Panc1 (cell line): ENCODE data around the gene PALD1. TPM values are rescaled to one million over a fixed set of nuclear protein-coding genes. Genes with fewer than 3 reads are reported as not detected.
A peak's percentile ranks its signal among the peaks of the same experiment; 100 is the strongest.

ENCODE experiments used
- ATAC-seq: fragments of 200-7000 bp; cut with Tn5 transposase; 2 replicates; pipeline ENCODE4 v1.9.1; 2020; ENCODE audit warnings: mild to moderate bottlenecking, moderate library complexity
- BruUV-seq: library from RNA; stranded (reverse); fragments of 400-500 nt; replicated peaks from 2 replicates; lab custom pipeline; 2021; lab: Mats Ljungman, UMichigan
- CTCF ChIA-PET: fragments of 300-600 bp; sonication (Branson Sonifier 250); formaldehyde crosslinking; loops from one replicate; lab custom pipeline; 2022; ENCODE audit warnings: antibody characterized with exemption; lab: Charles Lee
- POLR2A ChIA-PET: fragments of 300-600 bp; sonication (Branson Sonifier 250); formaldehyde crosslinking; loops from one replicate; lab custom pipeline; 2022; ENCODE audit warnings: antibody characterized with exemption; lab: Charles Lee
- DNase-seq: peaks from one replicate; pipeline ENCODE4 v3.0.0-alpha.2; 2010; ENCODE audit warnings: low read depth, low spot score
- H3K27ac ChIP-seq: 2 replicates; pipeline ENCODE4 v1.5.1; 2011; ENCODE audit warnings: mild to moderate bottlenecking, low read length, inconsistent platforms
- H3K27me3 ChIP-seq: fragments of 200-500 bp; sonication (Bioruptor generic); 2 replicates; pipeline ENCODE4 v1.6.0; 2014; ENCODE audit warnings: low read length, inconsistent platforms; ENCODE audit not compliant: control insufficient read depth, insufficient read depth
- H3K36me3 ChIP-seq: fragments of 200-500 bp; sonication (Bioruptor generic); 2 replicates; pipeline ENCODE4 v1.5.1; 2014; ENCODE audit warnings: inconsistent platforms, mild to moderate bottlenecking, low read length, moderate library complexity; ENCODE audit not compliant: control insufficient read depth, insufficient read depth
- H3K4me1 ChIP-seq: 2 replicates; pipeline ENCODE4 v1.5.1; 2011; ENCODE audit warnings: inconsistent platforms, mild to moderate bottlenecking, low read length, moderate library complexity; ENCODE audit not compliant: control insufficient read depth, insufficient read depth
- H3K4me3 ChIP-seq, 2 experiments: 2 replicates each; pipeline ENCODE4 v1.5.1; 2011 to 2012; ENCODE audit warnings: low read depth in 2 of 2, low read length in 2 of 2, mild to moderate bottlenecking in 2 of 2, inconsistent platforms in 1 of 2, moderate library complexity in 1 of 2
- H3K9me3 ChIP-seq: fragments of 200-500 bp; sonication (Bioruptor generic); 2 replicates; pipeline ENCODE4 v1.5.1; 2014; ENCODE audit warnings: low read depth, mild to moderate bottlenecking, inconsistent platforms, low read length, moderate library complexity; ENCODE audit not compliant: control insufficient read depth, insufficient read depth
- POLR2AphosphoS5 ChIP-seq: IDR thresholded peaks from 2 replicates; pipeline ENCODE4 v1.6.1; 2012; ENCODE audit warnings: mild to moderate bottlenecking, low read depth, low read length, moderate library complexity
- SIN3A ChIP-seq: IDR thresholded peaks from 2 replicates; pipeline ENCODE4 v1.6.1; 2012; ENCODE audit warnings: low read depth, mild to moderate bottlenecking, low read length, moderate library complexity, borderline replicate concordance; ENCODE audit not compliant: insufficient read depth
- TCF7L2 ChIP-seq: IDR thresholded peaks from 2 replicates; pipeline ENCODE4 v1.6.1; 2011; ENCODE audit warnings: mild to moderate bottlenecking, low read depth, low read length, inconsistent platforms
- in situ Hi-C: cut with HindIII; loops from 2 replicates; pipeline ENCODE4 v1.10.0; 2016; ENCODE audit warnings: low sequenced_read_pairs, low pct_unique_long_range_greater_than_20kb
- intact Hi-C: fragments of 100-400 bp; cut with micrococcal nuclease; formaldehyde crosslinking; loops from one replicate; pipeline ENCODE4 v1.10.0; 2022; ENCODE audit not compliant: unreplicated experiment
- total RNA-seq: library from RNA; stranded (reverse); gene quantifications from one replicate; pipeline ENCODE4 v1.2.1, GENCODE V29; 2021; ENCODE audit not compliant: unreplicated experiment
- TF ChIP-seq, protein P1 (sequence below): fragments of 450-650 bp; IDR thresholded peaks from 2 replicates; pipeline ENCODE4 v1.5.1; 2017; ENCODE audit warnings: mild to moderate bottlenecking
- TF ChIP-seq, protein P2 (sequence below), 2 experiments: IDR thresholded peaks; 2 replicates each; pipeline ENCODE4 v1.6.1; 2011 to 2012; ENCODE audit warnings: low read depth in 2 of 2, control low read depth in 1 of 2, low read length in 1 of 2, mild to moderate bottlenecking in 1 of 2, moderate library complexity in 1 of 2; ENCODE audit not compliant: insufficient read depth in 1 of 2

Gene PALD1
- total RNA-seq, 1 experiment from 2014 or later: 3.0 TPM

DNA sequence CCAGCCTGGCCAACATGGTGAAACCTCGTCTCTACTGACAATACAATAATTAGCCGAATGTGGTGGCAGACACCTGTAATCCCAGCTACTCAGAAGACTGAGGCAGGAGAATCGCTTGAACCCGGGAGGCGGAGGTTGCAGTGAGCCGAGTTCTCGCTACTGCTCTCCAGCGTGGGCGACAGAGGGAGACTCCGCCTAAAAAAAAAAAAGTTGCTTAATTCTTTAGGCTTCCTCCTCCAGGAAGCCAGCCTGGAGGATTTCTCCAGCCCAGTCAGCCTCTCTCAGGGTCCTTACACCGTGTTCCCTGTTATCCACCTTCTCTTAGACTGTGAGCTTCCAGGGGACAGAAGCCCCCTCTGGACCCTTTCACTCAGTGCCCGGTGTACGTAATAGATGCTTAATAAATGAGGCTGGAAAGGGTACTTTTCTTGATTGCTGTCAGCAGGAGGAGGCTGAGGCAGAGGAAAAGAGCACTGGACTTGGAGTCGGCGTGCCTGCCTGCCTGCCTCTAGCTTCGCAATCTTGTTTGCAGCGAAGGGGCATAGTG is 20.7 kb upstream of the PALD1 start:
- in situ Hi-C loops (no loop called here), intact Hi-C loops (no loop called here)
- ChIA-PET POLR2A (interaction anchor here (0.7 kb wide), 1 partner anchor 961 kb away, joined by 4 read pairs; no protein-coding TSS in a partner anchor), CTCF (interaction anchor here (0.7 kb wide), 1 partner anchor 193 kb away, joined by 3 read pairs; no protein-coding TSS in a partner anchor)
- ATAC-seq (no peak), DNase-seq (no peak)
- no peak overlapping the region for H3K27ac ChIP-seq
- peak overlapping the region; percentile 28 to 44; a peak in 2 of 4 replicates for H3K4me3 ChIP-seq
- H3K27me3 ChIP-seq: no peaks in the 10 kb centered on the region
- TF ChIP-seq, protein P1, sequence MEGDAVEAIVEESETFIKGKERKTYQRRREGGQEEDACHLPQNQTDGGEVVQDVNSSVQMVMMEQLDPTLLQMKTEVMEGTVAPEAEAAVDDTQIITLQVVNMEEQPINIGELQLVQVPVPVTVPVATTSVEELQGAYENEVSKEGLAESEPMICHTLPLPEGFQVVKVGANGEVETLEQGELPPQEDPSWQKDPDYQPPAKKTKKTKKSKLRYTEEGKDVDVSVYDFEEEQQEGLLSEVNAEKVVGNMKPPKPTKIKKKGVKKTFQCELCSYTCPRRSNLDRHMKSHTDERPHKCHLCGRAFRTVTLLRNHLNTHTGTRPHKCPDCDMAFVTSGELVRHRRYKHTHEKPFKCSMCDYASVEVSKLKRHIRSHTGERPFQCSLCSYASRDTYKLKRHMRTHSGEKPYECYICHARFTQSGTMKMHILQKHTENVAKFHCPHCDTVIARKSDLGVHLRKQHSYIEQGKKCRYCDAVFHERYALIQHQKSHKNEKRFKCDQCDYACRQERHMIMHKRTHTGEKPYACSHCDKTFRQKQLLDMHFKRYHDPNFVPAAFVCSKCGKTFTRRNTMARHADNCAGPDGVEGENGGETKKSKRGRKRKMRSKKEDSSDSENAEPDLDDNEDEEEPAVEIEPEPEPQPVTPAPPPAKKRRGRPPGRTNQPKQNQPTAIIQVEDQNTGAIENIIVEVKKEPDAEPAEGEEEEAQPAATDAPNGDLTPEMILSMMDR: no peak
- TF ChIP-seq POLR2AphosphoS5: no peak
- no peak for TF ChIP-seq SIN3A
- no peak for TF ChIP-seq TCF7L2
- TF ChIP-seq, protein P2, sequence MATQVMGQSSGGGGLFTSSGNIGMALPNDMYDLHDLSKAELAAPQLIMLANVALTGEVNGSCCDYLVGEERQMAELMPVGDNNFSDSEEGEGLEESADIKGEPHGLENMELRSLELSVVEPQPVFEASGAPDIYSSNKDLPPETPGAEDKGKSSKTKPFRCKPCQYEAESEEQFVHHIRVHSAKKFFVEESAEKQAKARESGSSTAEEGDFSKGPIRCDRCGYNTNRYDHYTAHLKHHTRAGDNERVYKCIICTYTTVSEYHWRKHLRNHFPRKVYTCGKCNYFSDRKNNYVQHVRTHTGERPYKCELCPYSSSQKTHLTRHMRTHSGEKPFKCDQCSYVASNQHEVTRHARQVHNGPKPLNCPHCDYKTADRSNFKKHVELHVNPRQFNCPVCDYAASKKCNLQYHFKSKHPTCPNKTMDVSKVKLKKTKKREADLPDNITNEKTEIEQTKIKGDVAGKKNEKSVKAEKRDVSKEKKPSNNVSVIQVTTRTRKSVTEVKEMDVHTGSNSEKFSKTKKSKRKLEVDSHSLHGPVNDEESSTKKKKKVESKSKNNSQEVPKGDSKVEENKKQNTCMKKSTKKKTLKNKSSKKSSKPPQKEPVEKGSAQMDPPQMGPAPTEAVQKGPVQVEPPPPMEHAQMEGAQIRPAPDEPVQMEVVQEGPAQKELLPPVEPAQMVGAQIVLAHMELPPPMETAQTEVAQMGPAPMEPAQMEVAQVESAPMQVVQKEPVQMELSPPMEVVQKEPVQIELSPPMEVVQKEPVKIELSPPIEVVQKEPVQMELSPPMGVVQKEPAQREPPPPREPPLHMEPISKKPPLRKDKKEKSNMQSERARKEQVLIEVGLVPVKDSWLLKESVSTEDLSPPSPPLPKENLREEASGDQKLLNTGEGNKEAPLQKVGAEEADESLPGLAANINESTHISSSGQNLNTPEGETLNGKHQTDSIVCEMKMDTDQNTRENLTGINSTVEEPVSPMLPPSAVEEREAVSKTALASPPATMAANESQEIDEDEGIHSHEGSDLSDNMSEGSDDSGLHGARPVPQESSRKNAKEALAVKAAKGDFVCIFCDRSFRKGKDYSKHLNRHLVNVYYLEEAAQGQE (IDR thresholded peaks at IDR 0.05; ENCODE audit: insufficient read depth in 1 of 2, low read depth in 2 of 2, low read length in 1 of 2): no peak
- no peaks in the 10 kb centered on the region for H3K36me3 ChIP-seq
- no TSS peak for BruUV-seq
- peaks cover 6% of the 10 kb centered on the region for H3K4me1 ChIP-seq
- H3K9me3 ChIP-seq: no peaks in the 10 kb centered on the region

DNA sequence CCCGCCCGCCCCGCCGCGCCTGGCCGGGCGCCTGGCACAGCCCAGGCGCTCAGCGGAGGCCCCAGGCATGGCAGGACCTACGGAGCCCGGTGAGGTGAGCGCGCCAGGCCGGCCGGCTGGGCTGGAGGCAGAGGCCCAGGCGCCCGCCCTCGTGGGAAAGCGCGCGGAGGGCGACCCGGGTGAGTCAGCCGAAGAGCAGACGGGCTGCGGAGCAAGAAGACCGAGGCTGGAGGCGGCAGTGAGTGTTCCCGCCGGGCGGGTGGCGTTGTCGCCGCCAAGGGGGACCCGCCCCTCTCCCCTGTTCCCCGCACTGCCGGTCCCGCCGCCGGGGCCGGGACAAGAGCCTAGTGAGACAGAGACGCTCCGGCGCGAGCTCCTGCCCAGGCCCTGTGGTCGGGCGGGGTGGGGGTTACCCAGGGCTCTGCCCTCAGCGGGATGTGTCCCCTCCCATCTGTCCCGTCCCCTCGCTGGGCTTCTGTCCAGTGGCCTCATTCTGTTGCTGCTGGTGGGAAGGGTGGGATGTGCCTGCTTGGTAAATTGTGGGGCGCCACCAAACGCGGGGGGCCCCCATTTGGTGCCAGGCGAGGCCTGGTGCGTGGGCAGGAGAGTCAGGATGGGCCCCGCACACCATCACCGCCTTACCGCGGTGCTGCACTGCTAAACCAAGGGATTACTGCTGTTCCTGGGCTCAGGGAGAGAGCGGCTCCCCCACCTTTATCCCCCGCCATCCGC is 20.1 kb upstream of the PALD1 start:
- BruUV-seq: no TSS peak
- Histone ChIP-seq H3K27ac (no peak overlapping the region), H3K4me3 (peak overlapping the region; percentile 28 to 44), H3K27me3 (no peaks in the 10 kb centered on the region), H3K9me3 (no peaks in the 10 kb centered on the region), H3K4me1 (peaks cover 6% of the 10 kb centered on the region), H3K36me3 (no peaks in the 10 kb centered on the region)
- TF ChIP-seq POLR2AphosphoS5: no peak
- TF ChIP-seq, protein P2 (IDR thresholded peaks at IDR 0.05; ENCODE audit: insufficient read depth in 1 of 2, low read depth in 2 of 2, low read length in 1 of 2): no peak
- ATAC-seq (peak; percentile 76), DNase-seq (no peak)
- in situ Hi-C loops: no loop called here
- ChIA-PET CTCF (no interaction called here), POLR2A (no interaction called here)
- intact Hi-C loops: no loop called here
